OCI-LY7 (cell line): ENCODE results near the gene ATP6V0C.

Source experiments
- CTCF ChIP-seq: fragments of 200-600 bp; sonication (generic); conservative IDR thresholded peaks from 2 replicates; pipeline ENCODE4 v1.5.1; 2014; ENCODE audit warnings: mild to moderate bottlenecking, antibody characterized with exemption, low read length, moderate library complexity, mixed read lengths
- EZH2phosphoT487 ChIP-seq: fragments of 200-600 bp; sonication (generic); IDR thresholded peaks from 2 replicates; pipeline ENCODE4 v1.6.1; 2018; ENCODE audit warnings: low read depth, borderline replicate concordance, mild to moderate bottlenecking, mixed run types, antibody characterized with exemption, low read length, moderate library complexity, mixed read lengths

- TF ChIP-seq CTCF, result no peak
- TF ChIP-seq EZH2phosphoT487, result no peak
Measured at GRCh38 chr16:2472885-2473445, 40.8 kb upstream of the ATP6V0C start.
